ENCODE data around the gene C10orf143.
"Not testable (repeated sequence)": the region's sequence is repeated elsewhere in the genome, so short reads cannot be mapped to it uniquely, and the experiment has no call there.

The C10orf143 gene

DNA sequence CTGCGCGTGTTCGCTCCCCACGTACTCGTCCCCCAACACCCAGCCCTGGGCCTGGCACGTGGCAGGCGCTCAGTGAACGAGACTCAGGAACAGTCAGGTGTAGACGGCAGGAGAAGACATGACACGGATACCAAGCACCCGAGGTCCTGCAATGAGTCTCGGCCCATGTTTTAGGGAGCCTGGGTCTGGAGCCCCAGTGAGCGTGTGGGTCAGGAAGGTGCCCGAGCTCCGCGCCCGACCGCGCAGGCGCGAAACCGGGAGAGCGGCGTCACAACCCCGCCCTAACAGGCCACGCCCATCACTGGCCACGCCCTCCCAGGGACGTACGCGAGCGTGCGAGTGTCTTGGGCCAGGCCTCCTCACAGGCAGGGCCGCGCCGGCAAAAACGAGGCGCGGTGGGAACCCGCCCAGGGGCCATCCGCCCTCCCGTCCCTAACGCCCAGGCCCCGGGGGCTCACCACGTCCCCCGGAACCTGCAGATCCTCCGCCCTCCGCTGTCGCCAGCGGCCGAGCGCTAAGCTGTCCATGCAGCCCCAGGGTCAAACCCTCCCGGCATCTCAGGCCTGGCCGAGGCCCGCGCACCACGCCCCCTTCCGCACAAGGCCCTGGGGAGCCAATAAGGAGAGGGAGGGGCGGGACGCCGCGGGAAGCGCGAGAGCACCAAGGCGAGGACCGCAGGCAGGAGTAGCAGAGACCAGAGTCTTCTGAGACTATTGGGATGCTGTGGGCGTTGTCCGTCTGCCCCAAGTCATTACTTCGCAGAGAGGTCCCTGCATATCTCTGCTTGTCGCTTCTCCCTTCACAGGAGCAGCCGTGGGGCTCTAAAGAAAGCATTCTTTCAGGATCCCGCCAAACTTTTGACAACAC, at the start of gene C10orf143:
Gene C10orf143, minus strand, starts transcription at position 585 of the 867 bp plus-strand sequence. Its CDS starts 58 bp downstream, at position 527.
- DNase-seq, result peak; percentile 98

DNA sequence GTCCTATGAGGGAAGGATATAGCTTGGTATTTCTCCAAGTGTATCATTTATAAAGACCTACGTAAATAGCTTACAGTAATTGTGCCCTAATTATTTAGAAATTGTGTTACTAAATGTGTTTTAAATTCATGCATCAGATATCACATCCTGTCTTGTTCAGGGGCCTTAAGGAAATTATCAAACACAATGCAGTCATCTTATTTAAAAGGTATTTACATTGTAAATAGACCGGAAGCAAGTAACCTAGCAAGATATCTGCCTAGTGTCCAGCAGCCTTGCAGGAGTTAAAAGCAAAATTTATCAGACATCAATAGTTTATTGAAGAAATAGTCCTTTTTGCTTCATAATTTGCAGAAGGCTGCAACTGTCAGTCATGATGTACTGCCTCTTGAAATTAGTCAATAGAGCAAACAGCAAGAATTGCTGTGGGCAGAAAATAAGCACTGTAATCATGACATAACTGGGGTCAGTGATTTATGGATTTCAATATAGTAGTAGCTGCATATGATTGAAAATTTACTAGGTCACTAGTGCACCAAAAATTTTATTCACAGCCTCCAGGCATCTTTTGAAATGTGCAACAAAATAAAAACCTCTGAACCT, 48.7 kb upstream of the C10orf143 start:
- no peak for DNase-seq

DNA sequence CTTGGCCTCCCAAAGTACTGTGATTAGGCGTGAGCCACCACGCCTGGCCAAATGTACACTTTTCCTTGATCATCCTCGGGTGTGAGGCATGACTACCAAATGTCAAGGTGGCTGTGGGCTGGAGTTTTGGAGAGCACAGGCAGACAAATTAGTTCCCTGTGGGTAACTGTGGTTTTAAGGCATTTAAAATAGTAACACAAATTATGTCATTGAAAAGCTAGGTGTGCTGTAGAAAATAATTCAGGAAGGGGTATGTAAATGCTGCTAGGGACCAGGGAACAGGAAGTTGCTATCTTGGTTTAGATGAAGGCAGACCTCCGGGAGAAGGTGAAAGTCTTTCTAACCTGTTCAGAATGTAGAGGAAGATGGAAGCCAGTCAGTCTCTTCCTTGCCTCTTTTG, 35.4 kb upstream of the C10orf143 start:
- DNase-seq, result no peak

DNA sequence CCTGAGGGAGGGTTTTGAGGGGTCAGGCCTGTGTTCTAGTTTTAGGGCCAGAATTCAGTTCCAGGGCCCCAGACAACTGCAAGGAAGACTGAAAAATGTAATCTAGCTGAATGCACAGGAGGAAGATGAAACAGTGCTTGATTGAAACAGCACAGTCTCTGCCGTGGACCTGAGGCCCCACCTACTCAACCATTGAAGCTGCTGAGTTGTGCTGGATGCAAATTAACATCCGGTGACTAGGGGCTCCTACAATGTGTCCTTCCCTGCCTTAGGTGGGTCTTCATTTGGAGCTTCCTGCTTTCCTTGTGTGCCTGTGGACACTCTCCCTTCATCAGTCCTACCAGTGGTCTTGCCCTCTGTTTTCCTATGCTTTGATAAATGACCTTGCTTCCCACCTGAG, 31.2 kb upstream of the C10orf143 start:
- DNase-seq, result no peak

DNA sequence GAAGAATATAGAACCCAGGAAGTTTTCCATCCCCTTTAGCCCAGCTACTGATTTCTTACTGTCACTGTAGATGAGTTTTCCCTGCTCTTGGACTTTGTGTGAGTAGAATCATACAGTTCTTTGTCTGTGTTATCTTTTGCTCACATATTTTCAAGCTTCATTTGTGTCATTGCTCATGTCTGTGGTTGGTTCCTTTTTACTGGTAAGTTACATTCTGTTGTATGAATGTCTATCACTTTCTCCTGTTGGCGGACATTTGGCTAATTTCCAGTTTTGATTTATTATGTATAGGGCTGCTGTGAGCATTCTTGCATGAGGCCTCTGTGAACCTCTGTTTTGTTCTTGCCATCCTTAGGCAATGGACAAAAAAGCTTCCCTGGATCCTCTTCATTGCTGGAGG, 30.8 kb upstream of the C10orf143 start:
- no peak for DNase-seq

DNA sequence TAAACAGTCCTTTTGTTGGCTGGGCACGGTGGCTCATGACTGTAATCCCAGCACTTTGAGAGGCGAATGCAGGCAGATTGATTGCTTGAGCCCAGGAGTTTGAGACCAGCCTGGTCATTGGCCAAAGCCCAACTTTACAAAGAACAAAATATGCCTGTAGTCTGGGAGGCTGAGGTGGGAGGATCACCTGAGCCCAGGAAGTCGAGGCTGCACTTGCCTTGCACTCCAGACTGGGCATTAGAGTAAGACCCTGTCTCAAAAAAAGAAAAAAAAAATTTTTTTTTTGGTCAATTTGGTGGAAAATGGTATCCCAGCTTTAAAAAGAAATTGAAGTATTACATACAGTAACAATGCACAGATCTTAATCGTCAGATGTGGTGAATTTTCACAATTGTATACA, 30.4 kb upstream of the C10orf143 start:
- no peak for DNase-seq

DNA sequence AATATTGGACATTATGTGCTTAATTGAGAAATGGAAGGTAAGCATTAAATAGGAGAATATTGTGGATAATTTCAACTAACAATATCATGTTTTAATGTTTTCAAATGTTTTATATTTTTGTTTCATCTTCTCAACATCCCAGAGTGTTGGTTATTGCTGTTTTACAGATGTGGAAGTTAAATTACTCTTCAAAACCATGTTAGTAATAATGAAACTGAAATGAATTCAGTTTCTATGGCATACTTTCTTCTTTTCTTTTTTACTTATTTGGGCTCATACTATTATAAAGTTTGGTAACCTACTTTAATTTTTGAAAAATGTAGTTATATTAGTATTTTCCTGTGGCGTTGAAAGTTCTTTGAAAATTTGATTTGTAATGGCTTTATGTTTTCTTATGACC, 29.8 kb upstream of the C10orf143 start:
- DNase-seq, result no peak

DNA sequence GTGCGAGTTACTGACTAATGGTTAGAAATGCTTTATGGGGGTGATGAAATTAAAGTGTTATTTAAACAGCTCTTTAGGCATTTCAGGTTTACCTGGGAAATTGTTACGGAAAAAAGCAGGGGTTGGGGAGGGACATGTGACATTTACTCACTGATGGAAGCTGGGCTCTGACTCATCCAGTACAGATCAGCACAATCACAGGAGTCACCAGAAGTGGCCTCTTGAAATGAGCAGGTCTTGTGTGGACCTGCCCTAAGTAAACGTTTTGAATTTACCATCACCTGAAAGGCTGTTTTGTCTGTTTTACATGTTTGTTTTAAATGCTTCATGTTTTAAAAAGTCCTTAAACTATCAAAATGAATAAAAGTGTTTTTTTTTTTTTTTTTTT, 27.8 kb upstream of the C10orf143 start:
- peak; percentile 27 for DNase-seq

DNA sequence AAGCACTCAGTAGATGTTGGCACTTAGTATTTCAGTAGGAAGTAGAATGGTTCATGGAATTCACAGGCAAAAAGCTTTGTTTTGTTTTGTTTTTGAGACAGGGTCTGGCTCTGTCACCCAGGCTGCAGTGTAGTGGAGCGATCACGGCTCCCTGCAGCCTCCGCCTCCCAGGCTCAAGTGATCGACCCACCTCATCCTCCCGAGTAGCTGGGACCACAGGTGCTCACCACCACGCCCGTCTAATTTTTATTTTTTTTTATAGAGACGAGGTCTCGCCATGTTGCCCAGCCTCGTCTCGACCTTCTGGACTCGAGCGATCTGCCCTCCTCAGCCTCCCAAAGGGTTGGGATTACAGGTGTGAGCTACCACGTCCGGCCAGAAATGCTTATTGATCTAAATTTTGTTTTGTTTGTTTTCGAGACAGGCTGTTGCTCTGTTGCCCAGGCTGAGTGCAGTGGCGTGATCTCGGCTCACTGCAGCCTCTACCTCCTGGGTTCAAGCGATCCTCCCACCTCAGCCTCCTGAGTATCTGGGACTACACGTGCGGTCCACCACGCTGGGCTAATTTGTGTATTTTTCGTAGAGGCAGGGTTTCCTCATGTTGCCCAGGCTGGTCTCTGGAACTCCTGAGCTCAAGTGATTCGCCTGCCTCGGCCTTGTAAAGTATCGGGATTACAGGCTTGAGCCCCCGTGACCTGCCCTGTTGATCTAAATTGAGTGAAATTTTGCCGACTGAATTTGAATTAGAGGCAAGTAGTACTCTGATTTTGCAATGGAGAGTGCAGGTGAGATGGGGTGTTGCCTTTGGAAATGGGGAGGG, 27.2 kb upstream of the C10orf143 start:
- DNase-seq, result no peak

DNA sequence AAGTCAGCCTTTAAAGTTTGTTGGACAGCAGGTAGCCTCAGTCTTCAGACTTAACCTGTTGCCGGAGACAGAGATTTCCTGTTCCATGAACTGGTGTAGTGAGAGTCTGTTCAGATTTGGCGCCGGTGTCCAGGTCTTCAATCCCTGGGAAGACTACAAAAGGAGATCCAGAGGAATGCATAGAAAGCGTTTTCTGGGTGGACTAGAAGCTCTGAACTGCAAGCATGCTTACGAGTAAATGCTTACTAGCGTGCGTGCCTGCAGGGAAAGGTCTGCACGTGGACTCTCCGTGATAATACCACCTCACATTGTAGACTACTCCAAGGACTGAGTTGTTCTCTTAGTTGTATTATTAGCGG, 26.4 kb upstream of the C10orf143 start:
- DNase-seq, result no peak

DNA sequence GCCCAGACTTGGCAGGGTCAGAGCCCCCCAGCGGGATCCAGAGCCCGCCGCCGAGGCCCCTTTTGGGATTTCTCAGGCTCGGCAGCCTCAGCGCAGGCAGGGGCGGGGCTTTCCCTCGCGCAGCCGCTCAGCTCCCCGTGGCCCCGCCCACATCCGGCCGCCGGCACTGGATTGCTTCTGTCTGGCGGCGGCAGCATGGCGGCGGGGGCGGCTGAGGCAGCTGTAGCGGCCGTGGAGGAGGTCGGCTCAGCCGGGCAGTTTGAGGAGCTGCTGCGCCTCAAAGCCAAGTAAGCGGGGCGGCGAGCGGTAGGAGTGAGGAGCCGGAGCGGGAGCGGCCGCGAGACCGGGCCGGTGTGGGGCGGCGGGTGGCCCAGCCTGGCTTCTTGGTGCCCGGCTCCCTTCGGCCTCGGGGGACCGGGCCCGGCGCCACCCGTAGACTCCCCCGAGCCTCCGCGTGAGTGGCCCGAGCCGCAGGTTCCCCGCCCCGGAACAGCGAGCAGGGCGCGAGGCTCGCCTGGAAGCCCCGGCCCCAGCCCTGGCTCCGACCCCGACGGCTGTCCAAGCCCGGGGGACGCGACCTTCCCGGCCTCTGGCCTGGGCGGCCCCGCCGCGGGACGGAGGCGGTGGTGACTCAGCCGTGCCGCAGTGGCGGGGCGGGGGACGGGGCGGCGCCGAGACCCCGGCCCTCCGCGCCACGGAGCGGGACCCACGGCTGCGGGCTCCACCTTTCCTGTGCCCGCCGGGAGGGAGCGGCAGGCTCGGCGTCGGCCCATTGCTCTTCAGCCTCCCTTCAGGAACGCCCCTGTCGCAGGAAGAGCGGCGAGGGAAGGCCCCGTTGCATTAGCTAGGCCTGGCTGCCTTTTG, 25.8 kb upstream of the C10orf143 start, which contains the start of gene GLRX3:
Gene GLRX3, plus strand, starts transcription at position 166 of the 864 bp plus-strand sequence. Its CDS starts 30 bp downstream, at position 196.
- DNase-seq, result peak; percentile 90

DNA sequence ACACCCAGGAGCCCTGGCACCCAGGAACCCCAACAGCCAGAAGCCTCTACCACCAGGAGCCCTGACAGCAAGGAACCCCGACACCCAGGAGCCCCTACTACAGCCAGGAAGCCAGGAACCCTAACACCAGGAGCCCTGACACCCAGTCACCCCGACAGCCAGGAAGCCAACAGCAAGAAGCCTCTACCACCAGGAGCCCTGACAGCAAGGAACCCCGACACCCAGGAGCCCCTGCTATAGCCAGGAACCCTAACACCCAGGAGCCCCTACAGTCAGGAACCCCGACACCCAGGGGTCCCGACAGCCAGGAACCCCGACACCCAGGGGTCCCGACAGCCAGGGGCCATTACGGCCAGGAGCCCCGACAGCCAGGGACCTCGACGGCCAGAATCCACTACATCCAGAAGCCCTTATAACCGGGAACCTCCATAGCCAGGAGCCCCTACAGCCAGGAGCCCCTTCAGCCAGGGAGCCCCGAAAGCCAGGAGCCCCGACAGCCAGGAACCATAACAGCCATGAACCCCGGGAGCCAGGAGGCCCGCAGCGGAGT, 25.1 kb upstream of the C10orf143 start:
- no peak for DNase-seq

DNA sequence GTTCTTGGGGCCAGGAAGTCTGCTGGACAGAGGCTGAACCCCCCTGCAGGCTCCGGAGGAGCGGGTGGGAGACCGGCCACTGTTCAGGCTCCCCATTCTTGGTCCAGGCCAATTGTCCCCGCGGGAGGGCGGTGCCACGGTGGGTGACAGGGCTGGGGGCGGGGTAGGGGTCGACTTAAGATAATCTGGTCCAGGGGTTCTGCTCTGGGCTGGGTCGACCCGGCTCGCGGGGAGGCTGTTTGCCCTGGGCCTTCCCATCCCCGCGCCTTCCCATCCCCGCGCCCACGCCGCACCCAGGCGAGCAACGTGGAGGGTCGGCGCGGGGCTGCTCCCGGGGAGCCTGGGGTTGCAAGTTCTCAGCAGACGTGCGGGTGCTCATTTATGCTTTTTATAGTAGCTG, 18.3 kb upstream of the C10orf143 start:
- no peak for DNase-seq

DNA sequence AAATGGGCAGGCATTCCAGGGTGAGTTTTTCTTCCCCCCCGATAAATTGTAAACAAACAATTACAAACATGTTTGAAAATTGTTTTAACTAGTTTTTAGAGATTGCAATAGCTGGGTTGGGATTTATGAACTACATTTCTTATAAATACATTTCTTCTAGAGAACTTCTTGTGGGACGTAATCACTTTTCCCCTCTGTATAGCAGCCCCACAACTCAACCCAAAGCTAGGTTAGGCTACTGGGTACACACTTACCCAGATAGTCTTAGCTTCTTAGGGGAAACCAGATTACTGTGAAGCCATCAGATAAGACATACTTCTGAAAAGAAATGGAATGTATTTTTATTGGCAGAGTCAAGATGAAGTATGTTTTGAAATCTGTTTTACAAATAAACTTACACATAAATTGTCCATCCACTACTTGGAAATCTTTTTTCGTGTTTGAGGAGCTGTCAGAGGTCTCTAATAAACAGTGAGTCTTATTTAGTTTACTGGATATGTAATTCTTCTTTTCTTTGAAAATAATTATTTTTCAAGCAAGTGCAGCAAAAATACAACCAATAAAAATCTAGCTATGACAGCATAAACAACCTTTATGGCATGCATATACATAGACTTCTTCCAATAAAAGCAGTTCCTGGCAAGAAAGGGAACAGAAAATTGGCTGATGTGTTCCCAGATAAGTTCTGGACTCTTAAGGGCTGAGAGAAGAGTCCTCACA, 17.6 kb upstream of the C10orf143 start:
- DNase-seq, result no peak

DNA sequence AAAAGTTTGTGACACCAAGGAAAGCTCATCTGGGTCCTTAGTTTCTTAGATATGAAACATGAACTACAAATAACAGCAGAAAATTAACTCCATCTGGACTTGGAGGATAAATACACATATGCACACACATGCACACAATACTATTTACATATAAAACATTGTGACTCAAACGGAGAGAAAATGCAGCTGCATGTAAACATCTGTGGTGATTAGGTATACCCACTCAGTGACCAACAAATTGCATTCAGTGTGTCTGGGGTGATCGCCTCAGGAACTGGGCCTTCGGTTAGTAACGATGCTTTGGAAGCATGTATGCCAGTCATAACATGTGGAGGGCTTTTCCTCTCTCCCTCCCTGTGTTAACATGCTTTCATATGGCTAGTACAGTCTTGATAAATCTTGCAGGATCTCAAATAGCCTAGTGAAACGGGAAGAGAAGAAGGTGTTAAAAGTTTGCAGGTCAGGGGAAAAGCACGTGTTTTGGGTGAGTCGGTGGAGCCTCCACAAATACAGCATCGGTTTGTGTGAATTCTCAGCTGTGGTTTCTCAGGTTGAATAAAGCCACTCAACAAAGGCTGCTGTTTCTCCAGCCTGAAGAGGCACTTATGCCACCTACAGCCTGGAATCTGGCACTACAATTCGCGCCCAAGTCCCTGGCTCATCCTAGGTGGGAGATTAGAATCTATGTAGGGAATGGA, 16.9 kb upstream of the C10orf143 start:
- peak; percentile 63 for DNase-seq

DNA sequence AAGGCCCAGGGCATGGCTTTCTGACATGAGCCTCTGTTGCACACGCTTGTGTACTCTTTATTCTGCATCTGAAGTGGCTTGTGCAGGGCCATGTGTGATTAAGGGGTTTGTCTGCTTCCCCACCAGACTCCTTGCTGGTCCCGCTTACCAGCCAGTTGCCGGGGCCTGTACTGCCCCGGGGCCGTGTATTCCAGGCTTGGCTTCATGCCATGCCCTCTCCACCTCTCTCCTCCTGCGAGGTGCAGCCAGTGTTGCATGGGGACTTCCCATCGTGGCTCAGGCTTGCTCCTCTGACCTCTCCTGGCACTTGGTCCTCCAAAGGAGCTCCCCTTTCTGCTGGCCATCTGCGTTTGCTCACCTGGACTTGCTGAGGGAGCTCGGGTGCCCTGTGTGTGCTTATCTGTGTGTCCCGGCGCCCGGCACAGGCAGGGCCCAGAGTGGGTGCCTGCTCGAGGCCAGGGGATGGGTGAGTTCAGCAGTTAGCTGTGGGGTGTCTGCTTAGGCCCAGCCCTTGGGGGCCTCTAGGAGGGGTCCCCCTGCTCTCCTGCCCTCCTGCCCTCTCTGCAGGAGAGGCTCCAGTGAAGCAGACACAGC, 11.0 kb upstream of the C10orf143 start:
- no peak for DNase-seq

DNA sequence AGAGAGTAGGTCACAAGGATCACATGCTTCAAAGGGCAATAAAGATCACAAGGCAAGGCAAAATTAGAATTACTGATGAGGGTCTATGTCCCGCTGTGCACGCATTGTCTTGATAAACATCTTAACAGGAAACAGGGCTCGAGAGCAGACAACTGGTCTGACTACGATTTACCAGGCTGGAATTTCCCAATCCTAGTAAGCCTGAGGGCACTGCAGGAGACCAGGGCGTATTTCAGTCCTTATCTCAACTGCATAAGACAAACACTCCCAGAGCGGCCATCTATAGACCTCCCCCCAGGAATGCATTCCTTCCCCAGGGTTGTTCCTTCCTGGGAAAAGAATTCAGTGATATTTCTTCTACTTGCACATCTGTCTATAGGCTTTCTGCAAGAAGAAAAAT, 6.9 kb upstream of the C10orf143 start:
- not testable (repeated sequence) for DNase-seq

DNA sequence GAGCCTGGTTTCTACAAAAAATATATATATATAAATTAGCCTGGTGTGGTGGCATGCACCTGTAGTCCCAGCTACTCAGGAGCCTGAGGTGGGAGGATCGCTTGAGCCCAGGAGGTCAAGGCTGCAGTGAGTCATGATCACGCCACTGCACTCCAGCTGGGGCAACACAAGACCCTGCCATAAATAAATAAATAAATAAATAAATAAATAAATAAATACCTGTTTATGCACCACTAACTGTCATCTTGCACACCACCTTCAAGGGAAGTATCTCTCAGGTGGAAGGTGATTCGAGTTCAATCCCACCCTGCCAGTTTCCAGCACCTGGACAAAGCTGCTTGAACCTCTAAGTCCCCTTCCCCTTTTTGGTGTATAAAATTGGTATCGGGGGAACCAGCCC, 6.3 kb upstream of the C10orf143 start:
- DNase-seq, result not testable (repeated sequence)

DNA sequence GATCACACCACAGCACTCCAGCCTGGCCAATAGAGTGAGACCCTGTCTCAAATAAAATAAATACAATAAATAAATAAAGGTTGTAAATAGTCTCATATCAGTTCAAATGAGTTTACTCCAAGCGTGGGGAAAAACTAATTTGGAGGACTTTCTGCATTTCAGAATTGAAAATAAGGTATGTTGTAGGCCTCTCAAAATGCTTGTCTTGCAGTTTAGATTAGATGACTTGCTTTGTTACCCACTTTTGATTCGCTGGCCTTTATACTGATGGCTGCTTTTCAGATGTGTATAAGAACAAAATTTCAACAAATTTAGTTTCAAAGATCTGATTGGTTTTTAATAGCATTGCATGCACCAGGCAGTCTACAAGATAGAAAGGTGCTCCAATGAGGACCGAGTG, 2.2 kb upstream of the C10orf143 start:
- no peak for DNase-seq

DNA sequence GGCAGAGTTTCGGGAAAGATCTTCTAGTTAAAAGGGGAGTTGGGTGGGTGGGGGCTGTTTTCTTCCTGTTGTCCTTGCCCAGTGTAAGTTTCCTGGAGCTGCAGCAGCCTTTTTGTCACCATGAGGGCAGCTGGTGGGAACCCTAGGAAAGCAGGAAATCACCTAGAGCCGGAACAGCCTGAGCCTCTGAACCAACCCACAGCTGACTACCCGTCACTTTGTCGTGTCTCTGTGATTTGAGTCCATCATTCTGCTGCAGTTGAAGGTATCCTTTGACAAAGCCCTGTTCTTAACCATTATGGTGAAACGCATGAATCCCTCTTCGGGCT, 1.2 kb upstream of the C10orf143 start:
- DNase-seq, result no peak

Measured in stimulated activated CD4-positive, alpha-beta T cell treated with anti-CD3 and anti-CD28 coated beads, Interleukin-4, amount 100 ng/mL, for 24 hours (primary cell).